NB4 (cell line): ENCODE measurements around the gene GMNC.

Experiments
- TF ChIP-seq, protein P1 (sequence below): IDR thresholded peaks from one replicate; pipeline ENCODE4 v1.5.1; 2012; ENCODE audit warnings: low read depth, low read length
- TF ChIP-seq, protein P2 (sequence below): IDR thresholded peaks from 2 replicates; pipeline ENCODE4 v1.6.1; 2011; ENCODE audit warnings: low read depth, low read length

DNA sequence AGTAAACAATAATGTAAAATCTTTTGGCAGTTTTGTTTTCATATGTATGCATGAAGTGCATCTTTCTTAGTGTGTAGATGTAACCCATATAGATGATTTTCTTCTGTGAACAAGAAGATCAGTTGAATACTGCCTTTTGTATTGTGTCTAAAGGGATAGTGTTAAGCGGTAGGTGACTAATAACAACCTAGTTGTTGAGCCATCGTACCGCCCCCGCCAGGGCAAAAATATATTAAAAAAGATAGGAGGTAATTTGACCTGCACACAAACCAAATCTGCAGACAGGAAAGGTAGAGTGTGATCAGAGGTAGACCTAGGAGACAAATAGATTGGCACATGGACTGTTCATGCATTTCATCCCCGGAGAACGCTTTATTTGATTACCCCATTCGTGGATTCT, 3.3 kb upstream of the GMNC start:
- TF ChIP-seq, protein P1, sequence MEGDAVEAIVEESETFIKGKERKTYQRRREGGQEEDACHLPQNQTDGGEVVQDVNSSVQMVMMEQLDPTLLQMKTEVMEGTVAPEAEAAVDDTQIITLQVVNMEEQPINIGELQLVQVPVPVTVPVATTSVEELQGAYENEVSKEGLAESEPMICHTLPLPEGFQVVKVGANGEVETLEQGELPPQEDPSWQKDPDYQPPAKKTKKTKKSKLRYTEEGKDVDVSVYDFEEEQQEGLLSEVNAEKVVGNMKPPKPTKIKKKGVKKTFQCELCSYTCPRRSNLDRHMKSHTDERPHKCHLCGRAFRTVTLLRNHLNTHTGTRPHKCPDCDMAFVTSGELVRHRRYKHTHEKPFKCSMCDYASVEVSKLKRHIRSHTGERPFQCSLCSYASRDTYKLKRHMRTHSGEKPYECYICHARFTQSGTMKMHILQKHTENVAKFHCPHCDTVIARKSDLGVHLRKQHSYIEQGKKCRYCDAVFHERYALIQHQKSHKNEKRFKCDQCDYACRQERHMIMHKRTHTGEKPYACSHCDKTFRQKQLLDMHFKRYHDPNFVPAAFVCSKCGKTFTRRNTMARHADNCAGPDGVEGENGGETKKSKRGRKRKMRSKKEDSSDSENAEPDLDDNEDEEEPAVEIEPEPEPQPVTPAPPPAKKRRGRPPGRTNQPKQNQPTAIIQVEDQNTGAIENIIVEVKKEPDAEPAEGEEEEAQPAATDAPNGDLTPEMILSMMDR, result no peak
- TF ChIP-seq, protein P2, sequence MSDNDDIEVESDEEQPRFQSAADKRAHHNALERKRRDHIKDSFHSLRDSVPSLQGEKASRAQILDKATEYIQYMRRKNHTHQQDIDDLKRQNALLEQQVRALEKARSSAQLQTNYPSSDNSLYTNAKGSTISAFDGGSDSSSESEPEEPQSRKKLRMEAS, result no peak
